GM12865 (cell line): Measurements from ENCODE around the gene PLD2.
"Not testable (repeated sequence)": the region's sequence is repeated elsewhere in the genome, so short reads cannot be mapped to it uniquely, and the experiment has no call there.

Experiments
- DNase-seq: peaks from one replicate; pipeline ENCODE4 v3.0.0; 2010; ENCODE audit warnings: low read depth
- H3K4me3 ChIP-seq: 2 replicates; pipeline ENCODE4 v1.5.1; 2011; ENCODE audit warnings: mild to moderate bottlenecking, low read depth, low read length, control low read depth
- TF ChIP-seq, protein P1 (sequence below): IDR thresholded peaks from 2 replicates; pipeline ENCODE4 v1.5.1; 2011; ENCODE audit warnings: low read length, control low read depth, low read depth, inconsistent platforms; ENCODE audit not compliant: insufficient read depth; ENCODE audit errors: missing control alignments

Gene PLD2

DNA sequence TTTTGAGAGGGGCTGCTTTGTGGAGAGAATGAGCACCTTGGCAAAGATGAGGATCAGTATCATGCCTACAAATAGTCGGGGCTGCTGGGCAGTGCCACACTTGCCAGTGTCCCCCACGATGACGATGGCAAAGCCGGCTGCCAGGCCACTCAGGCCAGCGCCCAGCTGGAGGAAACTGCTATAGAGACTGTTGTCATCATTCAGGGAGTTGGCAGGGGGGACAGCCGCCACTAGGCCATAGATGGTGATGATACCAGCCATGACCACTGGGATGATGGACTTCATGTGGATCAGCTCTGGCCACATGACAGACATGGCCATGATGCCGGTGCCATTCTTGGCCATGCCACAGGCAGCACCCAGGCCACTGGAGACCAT lies 50.0 kb downstream of the PLD2 start:
- TF ChIP-seq, protein P1, sequence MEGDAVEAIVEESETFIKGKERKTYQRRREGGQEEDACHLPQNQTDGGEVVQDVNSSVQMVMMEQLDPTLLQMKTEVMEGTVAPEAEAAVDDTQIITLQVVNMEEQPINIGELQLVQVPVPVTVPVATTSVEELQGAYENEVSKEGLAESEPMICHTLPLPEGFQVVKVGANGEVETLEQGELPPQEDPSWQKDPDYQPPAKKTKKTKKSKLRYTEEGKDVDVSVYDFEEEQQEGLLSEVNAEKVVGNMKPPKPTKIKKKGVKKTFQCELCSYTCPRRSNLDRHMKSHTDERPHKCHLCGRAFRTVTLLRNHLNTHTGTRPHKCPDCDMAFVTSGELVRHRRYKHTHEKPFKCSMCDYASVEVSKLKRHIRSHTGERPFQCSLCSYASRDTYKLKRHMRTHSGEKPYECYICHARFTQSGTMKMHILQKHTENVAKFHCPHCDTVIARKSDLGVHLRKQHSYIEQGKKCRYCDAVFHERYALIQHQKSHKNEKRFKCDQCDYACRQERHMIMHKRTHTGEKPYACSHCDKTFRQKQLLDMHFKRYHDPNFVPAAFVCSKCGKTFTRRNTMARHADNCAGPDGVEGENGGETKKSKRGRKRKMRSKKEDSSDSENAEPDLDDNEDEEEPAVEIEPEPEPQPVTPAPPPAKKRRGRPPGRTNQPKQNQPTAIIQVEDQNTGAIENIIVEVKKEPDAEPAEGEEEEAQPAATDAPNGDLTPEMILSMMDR, result no peak
- DNase-seq, result no peak
- H3K4me3 ChIP-seq, result no peak overlapping the region

DNA sequence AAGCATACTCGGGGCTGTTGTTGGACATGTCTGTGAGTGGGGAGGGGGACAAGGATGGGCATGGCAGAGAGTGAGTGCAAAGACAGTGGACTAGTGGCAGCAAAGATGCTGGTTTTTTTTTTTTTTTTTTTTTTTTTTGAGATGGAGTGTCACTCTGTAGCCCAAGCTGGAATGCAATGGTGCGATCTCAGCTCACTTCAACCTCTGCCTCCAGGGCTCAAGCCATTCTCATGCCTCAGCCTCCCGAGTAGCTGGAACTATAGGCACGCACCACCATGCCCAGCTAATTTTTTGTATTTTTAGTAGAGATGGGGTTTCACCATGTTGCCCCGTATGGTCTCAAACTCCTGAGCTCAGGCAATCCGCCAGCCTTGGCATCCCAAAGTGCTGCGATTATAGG lies 50.4 kb downstream of the PLD2 start:
- DNase-seq, H3K4me3 ChIP-seq: not testable (repeated sequence)

DNA sequence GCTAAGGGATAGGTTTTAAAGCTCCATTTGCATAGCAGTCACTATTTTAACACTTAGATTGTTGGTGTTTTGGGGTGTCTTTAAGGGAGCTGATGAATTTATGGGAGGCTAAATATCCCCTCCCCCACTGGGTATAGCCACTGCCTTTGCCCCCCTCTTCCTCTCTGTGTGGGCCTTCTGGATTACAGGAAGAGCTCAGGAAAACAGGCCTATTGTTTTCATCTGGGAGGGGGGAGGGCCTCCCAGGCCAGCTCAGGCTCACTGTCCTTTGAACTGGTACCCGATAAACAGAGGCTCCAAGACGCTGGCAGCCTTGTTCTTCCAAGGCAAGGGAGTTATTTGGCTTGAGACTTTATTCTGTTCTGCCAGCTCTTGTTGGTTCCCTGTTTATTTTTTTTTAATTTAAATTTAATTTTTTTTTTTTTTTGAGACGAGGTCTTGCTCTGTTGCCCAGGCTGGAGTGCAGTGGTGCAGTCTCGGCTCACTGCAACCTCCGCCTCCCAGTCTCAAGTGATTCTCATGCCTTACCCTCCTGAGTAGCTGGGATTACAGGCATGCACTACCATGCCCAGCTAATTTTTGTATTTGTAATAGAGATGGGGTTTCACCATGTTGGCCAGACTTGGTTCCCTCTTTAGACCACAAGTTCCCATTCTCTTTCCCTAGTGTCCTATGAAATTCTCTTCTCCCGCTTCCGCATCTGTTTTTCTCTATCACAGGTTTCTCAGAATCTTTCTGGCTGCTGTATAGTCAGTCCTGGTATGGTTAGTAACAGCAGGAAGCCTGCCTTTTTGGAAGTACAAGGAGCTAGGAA lies 51.3 kb downstream of the PLD2 start:
- no peak for DNase-seq

DNA sequence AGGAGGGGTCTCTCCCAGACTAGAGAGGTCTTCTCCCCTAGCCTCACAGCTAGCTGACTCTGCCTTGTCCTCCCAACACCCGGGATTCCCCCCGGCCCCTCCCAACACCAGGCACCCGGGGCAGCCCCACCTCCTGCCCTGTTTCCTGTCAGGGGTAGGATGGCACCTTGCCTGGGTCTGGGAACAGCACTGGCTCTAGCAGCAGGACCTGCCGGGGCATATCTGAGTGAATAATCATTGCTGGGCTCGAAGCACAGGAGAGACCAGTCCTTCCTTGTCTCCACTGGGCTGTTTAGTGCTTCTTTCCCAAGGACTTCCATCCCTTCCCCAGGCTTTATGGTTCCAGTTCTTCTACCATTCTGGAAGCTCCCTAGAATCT lies 51.9 kb downstream of the PLD2 start:
- TF ChIP-seq, protein P1, result no peak
- DNase-seq, result no peak
- no peak overlapping the region for H3K4me3 ChIP-seq

More for the DNA sequence above, 51.3 kb downstream of the PLD2 start:
- TF ChIP-seq, protein P1, result no peak
- H3K4me3 ChIP-seq, result no peak overlapping the region

DNA sequence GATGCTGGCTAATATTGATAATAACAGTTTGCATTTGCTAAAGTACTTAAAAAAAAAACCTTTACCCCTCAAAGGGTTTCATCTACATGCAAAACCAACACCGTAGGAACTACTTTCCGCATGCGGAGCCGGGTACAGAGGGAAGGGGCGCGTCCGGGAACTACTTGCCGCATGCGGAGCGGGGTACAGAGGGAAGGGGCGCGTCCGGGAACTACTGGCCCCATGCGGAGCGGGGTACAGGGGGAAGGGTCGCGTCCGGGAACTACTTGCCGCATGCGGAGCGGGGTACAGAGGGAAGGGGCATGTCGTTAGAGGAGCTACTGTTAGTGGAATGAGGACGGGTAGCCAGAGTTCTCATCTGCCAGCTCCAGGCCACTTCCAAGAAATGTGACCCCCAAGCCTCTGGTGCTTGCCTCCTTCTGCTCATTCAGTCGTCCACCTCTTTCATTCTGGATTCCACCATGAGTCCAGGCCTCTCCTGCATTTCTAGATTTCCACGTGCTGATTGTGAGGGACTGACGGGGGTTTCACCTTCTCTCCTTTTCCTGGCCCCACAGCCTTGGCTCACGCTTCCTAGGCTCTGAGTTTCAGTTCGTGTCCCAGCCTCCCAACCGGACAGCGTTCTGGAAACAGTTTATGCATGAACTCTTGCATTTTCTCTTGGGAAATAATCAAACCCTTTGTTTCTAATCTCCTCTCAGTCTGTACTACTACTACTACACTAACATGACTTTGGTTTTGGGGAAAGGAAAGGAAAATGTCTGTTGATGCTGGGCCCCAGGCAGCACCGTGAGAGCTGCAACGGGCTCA lies 53.1 kb downstream of the PLD2 start:
- no peak for DNase-seq
- TF ChIP-seq, protein P1, result no peak
- H3K4me3 ChIP-seq, result no peak overlapping the region

DNA sequence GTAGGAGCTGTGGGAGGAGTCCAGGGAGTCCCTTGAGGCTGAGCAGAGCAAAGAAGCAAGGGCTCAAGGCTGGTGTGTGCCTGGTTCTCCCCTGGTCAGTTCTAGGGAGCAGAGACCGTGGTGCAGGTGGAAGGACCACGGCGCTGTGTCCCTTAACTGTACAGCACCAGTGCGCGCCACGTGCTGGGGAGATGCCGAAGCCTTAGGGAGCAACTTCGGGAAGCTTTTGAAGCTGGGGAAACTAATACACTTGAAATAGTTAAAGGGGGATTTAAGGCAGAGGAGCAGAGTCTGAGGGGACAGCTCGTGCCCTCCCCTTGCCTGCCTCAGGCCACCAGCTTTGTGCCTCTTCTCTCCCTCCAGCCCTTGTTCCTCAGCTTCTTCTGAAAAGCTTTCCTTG lies 53.7 kb downstream of the PLD2 start:
- no peak overlapping the region for H3K4me3 ChIP-seq
- TF ChIP-seq, protein P1, result no peak
- no peak for DNase-seq

DNA sequence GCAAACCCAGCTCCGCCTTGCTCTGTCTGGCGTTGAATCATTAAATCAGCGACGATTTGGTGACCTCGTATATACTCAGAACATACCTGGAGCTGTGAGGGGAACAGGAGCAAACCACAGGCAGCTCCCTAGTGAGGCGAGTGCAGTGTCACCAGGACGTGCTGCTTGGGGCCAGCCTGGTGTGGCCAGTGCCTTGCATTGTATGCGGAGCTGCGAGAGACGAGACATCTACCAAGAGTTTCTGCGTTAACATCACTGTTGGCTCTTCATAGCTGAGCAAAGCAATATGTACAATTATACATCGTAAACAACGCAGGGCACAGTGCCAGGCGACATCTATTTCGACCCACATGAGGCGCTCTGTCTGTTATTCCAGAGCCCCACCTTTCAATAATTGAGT lies 54.1 kb downstream of the PLD2 start:
- DNase-seq, result no peak
- TF ChIP-seq, protein P1, result no peak
- H3K4me3 ChIP-seq, result no peak overlapping the region
